CD4-positive, alpha-beta T cell (primary cell): Measurements from ENCODE around the gene CHRNA5. TPM values are rescaled to one million over a fixed set of nuclear protein-coding genes. Genes with fewer than 3 reads are reported as not detected.

Experiments used
- ATAC-seq: fragments of 200-7000 bp; cut with Tn5 transposase; one replicate; pipeline ENCODE4 v1.10.0; 2022; ENCODE audit warnings: mild to moderate bottlenecking; ENCODE audit not compliant: poor library complexity
- CTCF ChIA-PET: fragments of 350-600 bp; sonication (Branson Sonifier 250); formaldehyde crosslinking; loops from one replicate; lab custom pipeline; 2021; ENCODE audit warnings: antibody characterized with exemption, inconsistent platforms; lab: Charles Lee
- POLR2A ChIA-PET: fragments of 350-600 bp; sonication (Branson Sonifier 250); formaldehyde crosslinking; loops from one replicate; lab custom pipeline; 2021; ENCODE audit warnings: antibody characterized with exemption, inconsistent platforms; lab: Charles Lee
- DNase-seq, 14 experiments: peaks; one replicate each; pipeline ENCODE4 v3.0.0-alpha.2; 2013 to 2020; ENCODE audit warnings: mixed read lengths in 2 of 14
- H3K27ac ChIP-seq, 2 donors: one replicate each; pipeline versions ENCODE4 v1.5.1 to v1.7.0; 2013; ENCODE audit warnings: low read length in 2 of 2, low read depth in 1 of 2, mild to moderate bottlenecking in 1 of 2
- H3K27me3 ChIP-seq, 2 experiments: 1 replicate in 1 of 2; 2 replicates in 1 of 2; pipeline versions ENCODE4 v1.6.1 to v1.7.0; 2013; ENCODE audit warnings: low read length in 2 of 2, control low read depth in 1 of 2, mild to moderate bottlenecking in 1 of 2, moderate library complexity in 1 of 2; ENCODE audit not compliant: insufficient read depth in 2 of 2, control insufficient read depth in 1 of 2
- H3K36me3 ChIP-seq: one replicate; pipeline ENCODE4 v1.6.1; 2013; ENCODE audit warnings: low read length, control low read depth; ENCODE audit not compliant: insufficient read depth
- H3K4me1 ChIP-seq: one replicate; pipeline ENCODE4 v1.6.1; 2013; ENCODE audit warnings: low read length, control low read depth; ENCODE audit not compliant: insufficient read depth
- H3K4me3 ChIP-seq: one replicate; pipeline ENCODE4 v1.5.1; 2013; ENCODE audit warnings: mild to moderate bottlenecking, low read length, moderate library complexity
- H3K9me3 ChIP-seq, 2 experiments: 1 replicate in 1 of 2; 2 replicates in 1 of 2; pipeline versions ENCODE4 v1.6.1 to v1.7.0; 2013; ENCODE audit warnings: low read length in 2 of 2, mild to moderate bottlenecking in 2 of 2, control low read depth in 1 of 2, moderate library complexity in 1 of 2; ENCODE audit not compliant: control insufficient read depth in 1 of 2, insufficient read depth in 1 of 2
- H3K27ac Mint-ChIP-seq: one replicate; pipeline ENCODE4 v1.8.0; 2020; ENCODE audit warnings: mixed read lengths
- H3K27me3 Mint-ChIP-seq: one replicate; pipeline ENCODE4 v1.8.0; 2021; ENCODE audit warnings: mixed read lengths
- H3K36me3 Mint-ChIP-seq: one replicate; pipeline ENCODE4 v1.8.0; 2021; ENCODE audit warnings: low read depth, mixed read lengths
- H3K4me1 Mint-ChIP-seq: one replicate; pipeline ENCODE4 v1.8.0; 2021; ENCODE audit warnings: low read depth, mixed read lengths
- H3K4me3 Mint-ChIP-seq: one replicate; pipeline ENCODE4 v1.8.0; 2020; ENCODE audit warnings: mild to moderate bottlenecking, mixed read lengths
- H3K9me3 Mint-ChIP-seq: one replicate; pipeline ENCODE4 v1.8.0; 2020; ENCODE audit warnings: mixed read lengths
- intact Hi-C, 2 experiments: fragments of 100-400 bp; cut with DNase I in 1 of 2; cut with micrococcal nuclease in 1 of 2; formaldehyde crosslinking; loops; one replicate each; pipeline versions ENCODE4 v1.15.1 to v1.9.0; 2023 to 2025; cut with DNase I, micrococcal nuclease
- total RNA-seq, 174 experiments: library from RNA in 2 of 174; stranded (reverse) in 2 of 174; gene quantifications; one replicate each; pipeline ENCODE4 v1.2.3 and lab custom pipeline; 2021 to 2026
- TF ChIP-seq, protein P1 (sequence below): fragments of 200-600 bp; IDR thresholded peaks from one replicate; pipeline ENCODE4 v1.8.0; 2022; ENCODE audit warnings: antibody characterized with exemption, mild to moderate bottlenecking

Gene CHRNA5
- total RNA-seq, 2 experiments from 2014 or later = 0.25 TPM

GRCh38 chr15:78618490-78618934, 53.2 kb downstream of the CHRNA5 start:
- peaks cover 45% of the 10 kb centered on the region for H3K27me3 Mint-ChIP-seq
- TF ChIP-seq, protein P1, sequence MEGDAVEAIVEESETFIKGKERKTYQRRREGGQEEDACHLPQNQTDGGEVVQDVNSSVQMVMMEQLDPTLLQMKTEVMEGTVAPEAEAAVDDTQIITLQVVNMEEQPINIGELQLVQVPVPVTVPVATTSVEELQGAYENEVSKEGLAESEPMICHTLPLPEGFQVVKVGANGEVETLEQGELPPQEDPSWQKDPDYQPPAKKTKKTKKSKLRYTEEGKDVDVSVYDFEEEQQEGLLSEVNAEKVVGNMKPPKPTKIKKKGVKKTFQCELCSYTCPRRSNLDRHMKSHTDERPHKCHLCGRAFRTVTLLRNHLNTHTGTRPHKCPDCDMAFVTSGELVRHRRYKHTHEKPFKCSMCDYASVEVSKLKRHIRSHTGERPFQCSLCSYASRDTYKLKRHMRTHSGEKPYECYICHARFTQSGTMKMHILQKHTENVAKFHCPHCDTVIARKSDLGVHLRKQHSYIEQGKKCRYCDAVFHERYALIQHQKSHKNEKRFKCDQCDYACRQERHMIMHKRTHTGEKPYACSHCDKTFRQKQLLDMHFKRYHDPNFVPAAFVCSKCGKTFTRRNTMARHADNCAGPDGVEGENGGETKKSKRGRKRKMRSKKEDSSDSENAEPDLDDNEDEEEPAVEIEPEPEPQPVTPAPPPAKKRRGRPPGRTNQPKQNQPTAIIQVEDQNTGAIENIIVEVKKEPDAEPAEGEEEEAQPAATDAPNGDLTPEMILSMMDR = peak; percentile 74

DNA sequence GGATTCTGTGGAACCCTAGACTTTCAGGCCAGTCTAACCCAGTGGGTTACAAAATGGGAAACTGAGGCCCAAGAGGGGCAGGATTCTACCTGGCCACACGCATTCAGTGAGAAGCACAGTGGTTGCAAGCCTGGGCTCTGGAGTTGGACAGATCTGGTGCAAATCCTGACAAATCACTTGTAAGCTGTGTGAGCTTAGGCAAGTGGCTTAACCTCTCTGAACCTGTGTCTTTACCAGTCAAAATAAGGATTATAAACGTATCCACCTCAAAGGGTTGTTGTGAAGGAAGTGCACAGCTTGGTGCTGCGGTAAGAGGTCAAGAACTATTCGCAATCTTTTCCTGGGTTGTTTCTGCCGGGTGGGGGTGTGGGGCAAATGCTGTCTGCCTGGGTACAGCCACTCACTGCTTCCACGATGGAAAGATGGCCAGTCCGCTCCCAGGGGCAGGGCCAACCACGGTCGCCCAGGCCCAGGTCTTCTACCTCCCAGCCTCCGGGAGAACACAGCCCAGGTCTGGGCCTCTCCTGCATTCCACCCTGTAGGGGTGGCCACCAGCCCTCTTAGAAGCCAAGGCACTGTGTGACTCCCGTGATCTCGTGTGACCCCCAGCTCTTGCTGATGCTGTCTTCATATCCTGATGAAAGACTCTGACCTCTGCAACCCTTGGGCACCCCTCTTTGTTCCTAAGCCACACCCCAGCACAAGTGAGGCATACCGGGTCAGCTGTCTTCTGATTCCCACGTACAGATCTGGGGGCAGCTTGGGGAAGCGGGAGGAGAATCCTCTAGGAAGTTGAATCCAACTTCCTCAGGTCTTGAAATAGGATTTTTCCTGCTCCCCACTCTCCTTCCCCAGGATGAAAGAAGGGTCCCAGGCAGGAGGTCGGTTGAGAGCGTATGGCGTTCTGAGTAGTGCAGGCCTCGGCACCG, 54.0 kb downstream of the CHRNA5 start:
- POLR2A ChIA-PET = no interaction called here
- H3K36me3 ChIP-seq = no peaks in the 10 kb centered on the region
- no peak overlapping the region for H3K4me3 ChIP-seq
- CTCF ChIA-PET = interaction anchor here (1.3 kb wide), 1 partner anchor 90 kb away, joined by 3 read pairs; no protein-coding TSS in a partner anchor
- intact Hi-C loops = loop anchor here in 1 of 2 experiments (2.0 kb wide), 1 partner anchor 566 kb away; no protein-coding TSS in a partner anchor
- Mint-ChIP-seq H3K4me1 (peaks cover 18% of the 10 kb centered on the region), H3K9me3 (no peaks in the 10 kb centered on the region), H3K36me3 (no peaks in the 10 kb centered on the region), H3K4me3 (no peak overlapping the region), H3K27me3 (peaks cover 52% of the 10 kb centered on the region), H3K27ac (no peak overlapping the region)
- H3K27ac ChIP-seq = no peak overlapping the region
- ATAC-seq (no peak), DNase-seq (no peak)
- H3K27me3 ChIP-seq = peaks cover 30 to 37% of the 10 kb centered on the region in 2 experiments
- TF ChIP-seq, protein P1 = no peak
- peaks cover 11% of the 10 kb centered on the region for H3K4me1 ChIP-seq
- peaks cover 0 to 4% of the 10 kb centered on the region in 2 experiments for H3K9me3 ChIP-seq

More at GRCh38 chr15:78618490-78618934, 53.2 kb downstream of the CHRNA5 start:
- Histone ChIP-seq H3K4me3 (no peak overlapping the region), H3K27ac (no peak overlapping the region), H3K36me3 (no peaks in the 10 kb centered on the region), H3K9me3 (peaks cover 0 to 4% of the 10 kb centered on the region in 2 experiments), H3K27me3 (peaks cover 24 to 37% of the 10 kb centered on the region in 2 experiments), H3K4me1 (peaks cover 11% of the 10 kb centered on the region)
- CTCF ChIA-PET = no interaction called here
- peak; percentile 32 for ATAC-seq
- Mint-ChIP-seq H3K9me3 (no peaks in the 10 kb centered on the region), H3K4me1 (peaks cover 18% of the 10 kb centered on the region), H3K4me3 (no peak overlapping the region), H3K36me3 (no peaks in the 10 kb centered on the region), H3K27ac (no peak overlapping the region)
- peak; percentile 55 to 86 (median 74) for DNase-seq
- intact Hi-C loops = loop anchor here (1.0 to 2.0 kb wide), 3 partner anchors 91 to 566 kb away; no protein-coding TSS in a partner anchor
- POLR2A ChIA-PET = no interaction called here

- intact Hi-C loops = no loop called here
- H3K4me1 Mint-ChIP-seq = peaks cover 18% of the 10 kb centered on the region
- Histone ChIP-seq H3K27ac (no peak overlapping the region), H3K4me1 (peaks cover 11% of the 10 kb centered on the region), H3K27me3 (peaks cover 30 to 37% of the 10 kb centered on the region in 2 experiments), H3K36me3 (no peaks in the 10 kb centered on the region), H3K4me3 (no peak overlapping the region), H3K9me3 (peaks cover 0 to 4% of the 10 kb centered on the region in 2 experiments)
- no peak for DNase-seq
- no peak overlapping the region for H3K4me3 Mint-ChIP-seq
- TF ChIP-seq, protein P1 = no peak
- H3K9me3 Mint-ChIP-seq = no peaks in the 10 kb centered on the region
- no peaks in the 10 kb centered on the region for H3K36me3 Mint-ChIP-seq
- CTCF ChIA-PET = interaction anchor here (1.3 kb wide), 1 partner anchor 89 kb away, joined by 3 read pairs; no protein-coding TSS in a partner anchor
- ATAC-seq = no peak
- H3K27me3 Mint-ChIP-seq = peaks cover 57% of the 10 kb centered on the region
- POLR2A ChIA-PET = no interaction called here
- no peak overlapping the region for H3K27ac Mint-ChIP-seq
Observed at GRCh38 chr15:78620021-78620526, 54.8 kb downstream of the CHRNA5 start.
